Activated CD4-positive, alpha-beta T cell treated with anti-CD3 and anti-CD28 coated beads, Interleukin-2, Interleukin-6, amounts not matched to agents 100 ng/mL and 50 ng/mL, durations not matched to agents 16 hours and 8 hours (primary cell): Measurements from ENCODE around the gene TCERG1L.
"Not testable (repeated sequence)": the region's sequence is repeated elsewhere in the genome, so short reads cannot be mapped to it uniquely, and the experiment has no call there.

Experiments
- DNase-seq: peaks from one replicate; pipeline ENCODE4 v3.0.0-alpha.2; 2020

The TCERG1L gene, protein sequence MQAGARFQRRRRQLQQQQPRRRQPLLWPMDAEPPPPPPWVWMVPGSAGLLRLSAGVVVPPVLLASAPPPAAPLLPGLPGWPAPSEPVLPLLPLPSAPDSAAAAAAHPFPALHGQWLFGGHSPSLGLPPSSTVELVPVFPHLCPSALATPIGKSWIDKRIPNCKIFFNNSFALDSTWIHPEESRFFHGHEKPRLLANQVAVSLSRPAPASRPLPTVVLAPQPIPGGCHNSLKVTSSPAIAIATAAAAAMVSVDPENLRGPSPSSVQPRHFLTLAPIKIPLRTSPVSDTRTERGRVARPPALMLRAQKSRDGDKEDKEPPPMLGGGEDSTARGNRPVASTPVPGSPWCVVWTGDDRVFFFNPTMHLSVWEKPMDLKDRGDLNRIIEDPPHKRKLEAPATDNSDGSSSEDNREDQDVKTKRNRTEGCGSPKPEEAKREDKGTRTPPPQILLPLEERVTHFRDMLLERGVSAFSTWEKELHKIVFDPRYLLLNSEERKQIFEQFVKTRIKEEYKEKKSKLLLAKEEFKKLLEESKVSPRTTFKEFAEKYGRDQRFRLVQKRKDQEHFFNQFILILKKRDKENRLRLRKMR

DNA sequence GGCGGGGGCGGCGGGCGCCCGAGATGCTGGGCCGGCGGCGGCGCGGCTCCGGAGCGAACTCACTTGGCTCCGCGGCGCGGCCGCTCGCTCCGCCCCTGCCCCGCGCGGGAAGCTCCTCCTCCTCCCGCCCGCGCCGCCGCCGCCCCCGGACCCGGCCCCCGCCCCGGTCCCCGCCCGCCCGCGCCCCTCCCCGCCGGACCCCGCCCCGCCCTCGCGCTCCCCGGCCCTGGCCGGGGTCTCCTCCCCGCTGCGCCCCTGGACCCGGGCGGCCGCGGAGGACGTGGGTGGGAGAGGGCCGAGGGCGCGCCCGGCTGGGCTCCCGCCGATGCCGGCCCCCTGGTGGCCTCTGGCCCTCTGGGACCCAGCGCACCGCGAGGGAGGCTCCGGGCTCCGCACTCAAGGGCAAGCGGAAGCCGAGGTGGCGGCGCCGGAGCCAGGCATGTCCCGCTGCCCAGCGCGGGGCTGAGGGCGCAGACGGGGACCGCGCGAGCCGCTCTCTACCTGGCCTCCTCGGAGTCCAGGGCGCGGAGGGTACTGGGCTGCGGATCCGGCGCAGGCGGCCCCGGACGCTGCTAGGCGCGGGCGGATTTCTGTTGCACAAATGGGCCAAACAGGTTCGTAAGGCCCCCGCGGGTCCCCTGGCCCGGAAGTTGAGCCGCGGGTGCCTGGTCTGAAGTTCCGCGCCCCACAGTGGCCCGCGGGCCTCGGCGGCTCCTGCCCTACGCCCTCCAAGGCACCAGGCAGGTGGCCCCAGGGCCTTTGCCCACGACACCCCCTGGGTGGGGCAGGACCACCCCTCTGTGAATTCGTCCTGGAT is at the start of gene TCERG1L:
TCERG1L (minus strand) TSS at position 61 of the 817 bp plus-strand sequence. CDS start 86 bp downstream, outside the sequence.
- DNase-seq = peak; percentile 21

DNA sequence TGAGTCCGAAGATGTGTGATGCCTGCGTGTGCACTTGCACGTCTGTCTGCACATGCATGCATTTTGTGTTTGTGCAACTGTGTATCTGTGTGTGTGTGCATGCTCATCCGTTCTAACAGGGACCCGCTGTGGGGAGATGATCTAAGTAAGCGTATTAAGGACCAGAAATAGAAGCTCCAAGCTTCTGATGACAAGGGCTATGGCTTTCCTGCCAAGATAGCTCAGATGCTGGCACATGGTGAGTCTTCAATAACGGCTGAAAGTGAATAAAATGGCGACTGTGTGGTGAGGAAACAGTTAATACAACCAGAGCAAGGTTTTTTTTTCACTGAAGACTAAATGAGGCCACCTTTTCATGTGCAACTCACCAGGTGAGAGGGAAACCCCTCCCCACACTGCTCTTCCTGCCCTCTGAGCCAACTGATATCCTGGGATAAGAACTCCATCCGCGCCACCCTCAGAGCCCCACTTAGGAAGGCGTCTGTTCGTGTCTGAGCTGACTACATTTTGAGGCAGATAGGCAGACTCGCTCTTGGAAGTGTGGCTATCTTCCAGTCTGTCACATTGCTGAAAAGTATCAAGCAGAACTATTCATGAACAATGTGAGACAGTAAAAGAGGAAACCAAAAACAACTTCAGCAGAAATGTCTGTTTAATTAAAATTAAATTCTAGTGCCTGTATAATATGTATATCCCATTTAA is 47.4 kb upstream of the TCERG1L start:
- no peak for DNase-seq

DNA sequence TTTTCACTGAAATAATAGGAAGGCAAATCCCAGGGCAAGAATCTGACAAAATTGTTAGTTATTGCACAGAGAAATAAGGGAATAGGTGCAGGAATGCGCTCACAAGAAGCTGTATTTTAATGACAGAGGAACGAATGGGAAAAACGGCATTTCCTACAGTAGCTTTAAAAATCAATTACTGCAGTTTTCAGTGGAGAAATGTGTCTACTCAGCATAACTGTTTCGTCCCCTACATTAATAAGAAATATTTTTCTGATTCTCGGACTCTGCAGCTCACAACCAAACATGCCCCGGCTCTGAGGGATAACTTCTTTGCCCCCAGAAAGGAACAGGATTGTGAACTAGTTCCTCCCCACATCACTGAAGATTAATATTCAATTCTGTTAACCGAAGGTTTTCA is 44.9 kb upstream of the TCERG1L start:
- DNase-seq = no peak

DNA sequence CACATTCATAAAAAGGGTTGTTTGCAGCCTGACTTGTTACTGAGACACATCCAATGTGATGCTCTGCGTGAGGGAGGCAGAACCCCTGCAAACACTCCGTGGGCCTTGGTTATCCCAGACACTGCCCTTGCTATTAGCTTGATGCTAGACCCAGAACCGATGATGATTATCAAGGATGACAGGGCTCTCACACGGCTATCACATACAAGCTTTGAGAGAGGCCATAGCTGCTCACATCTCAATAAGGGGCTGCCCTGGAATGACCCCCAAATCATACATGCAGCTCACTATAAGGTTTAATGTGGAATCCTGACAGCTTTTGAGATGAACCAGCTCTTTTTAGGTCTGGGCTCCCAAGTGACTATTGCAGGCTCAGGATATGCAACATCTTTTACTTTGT is 44.4 kb upstream of the TCERG1L start:
- no peak for DNase-seq

DNA sequence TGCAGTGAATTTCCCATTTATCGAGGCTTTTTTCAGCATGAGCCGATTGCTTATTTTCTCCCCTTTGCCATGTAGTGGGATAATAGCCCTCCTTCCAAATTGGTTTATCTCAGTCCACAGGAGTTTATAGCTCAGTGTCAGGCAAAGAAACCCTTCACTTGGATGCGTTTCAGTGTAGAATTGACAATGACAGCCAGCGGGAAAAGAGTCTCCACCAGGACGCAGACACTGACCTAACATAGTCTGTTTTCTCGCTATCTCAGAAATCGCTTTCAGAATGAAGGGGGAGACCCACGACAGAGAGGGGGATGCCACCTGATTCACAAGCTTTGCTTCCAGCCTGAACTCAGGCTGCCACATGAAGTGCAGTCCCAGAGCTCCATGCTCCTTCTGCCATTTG is 43.5 kb upstream of the TCERG1L start:
- no peak for DNase-seq

DNA sequence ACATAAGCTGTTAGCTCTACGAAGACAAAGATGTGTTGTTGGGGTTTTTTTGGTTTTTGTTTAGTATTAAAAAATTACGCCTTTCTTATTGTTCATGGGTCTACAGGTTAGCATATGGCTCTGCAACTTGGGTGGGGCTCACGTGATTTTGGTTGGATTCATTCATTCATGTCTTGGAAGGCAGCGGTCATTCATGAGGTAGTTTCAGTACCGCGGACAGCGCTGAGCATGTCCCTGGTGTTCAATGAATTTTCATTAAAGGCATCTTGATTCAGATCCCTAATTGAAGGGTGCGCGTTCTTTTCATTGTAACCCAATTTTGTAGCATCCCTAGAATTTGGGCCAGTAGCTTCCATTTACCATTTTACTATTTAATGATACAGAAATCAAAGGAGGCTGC is 42.9 kb upstream of the TCERG1L start:
- no peak for DNase-seq

DNA sequence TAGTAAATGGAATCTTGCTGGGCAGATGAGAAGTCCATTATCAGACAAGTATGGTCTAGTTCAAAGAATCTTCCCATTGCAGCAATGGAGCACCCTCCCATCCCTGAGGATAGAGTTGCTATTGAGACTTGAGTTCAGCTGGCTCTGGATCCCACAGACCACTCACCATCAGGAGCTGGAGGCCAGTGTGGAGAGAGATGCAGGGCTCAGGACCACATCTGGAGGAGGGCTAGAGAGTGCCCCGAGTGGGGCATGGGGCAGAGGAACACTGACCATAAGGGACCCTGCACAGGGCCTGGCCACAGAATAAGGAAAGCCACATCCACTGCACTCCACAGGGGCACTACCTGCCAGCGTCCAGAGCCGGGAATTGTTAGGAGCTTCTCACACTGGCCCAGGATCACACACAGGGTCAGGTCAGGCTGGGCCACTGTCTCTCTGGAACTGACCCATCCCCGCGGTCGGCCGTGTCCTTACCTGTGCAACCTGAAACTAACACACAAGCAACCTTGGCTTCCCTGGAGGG is 41.3 kb upstream of the TCERG1L start:
- DNase-seq = no peak

DNA sequence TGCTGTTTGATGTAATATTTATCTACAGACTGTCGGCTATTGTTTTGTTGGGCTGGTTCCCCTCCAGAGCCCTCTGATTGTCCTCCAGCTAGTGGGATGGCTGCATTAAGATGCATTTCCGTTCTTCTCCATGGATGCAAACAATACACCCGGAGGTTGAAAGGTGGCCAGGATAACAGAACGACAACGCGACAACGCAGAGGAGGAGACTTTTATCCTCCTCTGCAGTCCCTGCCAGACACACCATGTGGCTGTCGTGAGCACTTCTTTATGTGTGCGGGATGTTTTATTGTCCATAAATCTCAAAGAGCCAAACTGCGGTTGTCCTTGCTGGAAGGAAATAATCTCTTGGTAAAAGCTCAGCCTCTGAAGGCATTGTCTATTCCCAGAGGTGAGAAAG is 39.1 kb upstream of the TCERG1L start:
- DNase-seq = no peak

DNA sequence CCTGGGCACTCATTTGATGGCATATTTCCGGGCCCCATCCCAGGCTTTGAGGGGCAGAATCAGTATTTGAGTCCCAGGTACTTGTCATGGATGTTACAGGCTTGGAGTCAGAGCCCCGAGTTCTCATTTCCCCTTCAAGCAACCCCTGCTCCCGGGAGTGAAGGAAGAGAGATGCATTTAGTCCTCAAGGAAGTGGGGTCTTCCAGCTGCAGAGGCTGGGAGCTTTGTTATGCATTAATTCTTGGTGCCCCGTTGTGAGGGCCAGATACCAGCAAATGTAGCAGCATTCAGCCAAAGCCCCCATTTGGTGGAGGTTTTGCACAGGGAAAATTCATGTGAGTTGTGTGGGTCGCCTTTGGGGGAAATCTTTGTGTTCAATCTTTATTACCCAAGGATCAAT is 38.7 kb upstream of the TCERG1L start:
- no peak for DNase-seq

DNA sequence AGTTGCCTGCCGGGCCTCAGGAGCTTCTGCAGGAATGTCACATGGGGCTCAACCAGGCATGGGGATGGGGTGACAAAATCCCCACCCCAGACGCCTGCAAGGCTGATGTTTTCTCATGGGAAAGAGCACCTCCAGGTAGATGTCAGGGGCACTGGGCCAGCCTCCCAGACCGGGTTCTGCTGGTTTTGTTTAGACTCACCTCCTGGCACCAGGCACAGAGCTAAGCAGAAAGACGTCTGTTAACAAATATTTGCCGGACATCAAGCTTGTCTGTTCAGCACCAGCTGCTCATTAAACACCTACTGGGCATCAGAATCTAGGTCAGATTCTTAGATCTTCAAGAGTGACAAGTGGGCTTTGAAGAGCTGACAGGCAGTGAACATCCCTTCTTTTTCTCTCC is 34.9 kb upstream of the TCERG1L start:
- no peak for DNase-seq

DNA sequence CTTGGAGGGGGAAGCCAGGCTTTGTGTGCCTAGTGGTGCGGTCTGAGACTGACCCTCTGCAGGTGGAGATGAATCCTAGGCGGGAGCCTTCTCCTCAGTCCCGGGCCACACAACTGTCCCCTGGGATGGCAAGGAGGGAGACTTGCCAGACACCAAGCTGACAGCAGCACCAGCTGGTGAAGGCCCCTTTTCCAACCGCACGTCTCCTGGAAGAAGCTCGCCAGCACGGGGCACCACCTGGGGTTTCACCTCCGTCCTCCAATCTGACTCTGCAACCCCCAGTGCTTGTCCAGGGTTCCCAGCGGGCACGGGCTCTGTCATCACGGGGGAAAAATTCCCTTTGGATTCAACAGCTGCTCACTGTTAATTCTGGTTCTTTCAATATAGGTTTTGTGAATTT is 34.2 kb upstream of the TCERG1L start:
- DNase-seq = no peak

DNA sequence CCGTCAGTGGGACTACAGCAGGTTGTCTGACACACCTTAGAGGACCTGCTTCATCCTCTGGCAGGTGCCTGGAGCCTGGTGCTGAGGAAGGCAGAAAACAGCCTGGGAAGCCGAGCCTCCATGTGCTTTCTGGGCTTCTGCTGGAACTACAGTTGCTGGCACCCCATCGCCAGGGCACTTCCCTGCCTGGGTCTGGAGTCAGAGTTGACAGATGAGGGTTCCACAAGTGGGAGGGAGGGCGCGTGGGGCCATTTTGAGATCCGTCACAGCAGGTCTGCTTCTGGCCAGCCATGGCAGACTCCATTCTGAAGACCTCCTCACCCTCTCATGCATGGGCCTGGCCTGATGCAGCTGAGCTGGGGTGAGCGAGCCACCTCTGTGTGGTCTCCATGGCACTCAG is 33.2 kb upstream of the TCERG1L start:
- DNase-seq = no peak

DNA sequence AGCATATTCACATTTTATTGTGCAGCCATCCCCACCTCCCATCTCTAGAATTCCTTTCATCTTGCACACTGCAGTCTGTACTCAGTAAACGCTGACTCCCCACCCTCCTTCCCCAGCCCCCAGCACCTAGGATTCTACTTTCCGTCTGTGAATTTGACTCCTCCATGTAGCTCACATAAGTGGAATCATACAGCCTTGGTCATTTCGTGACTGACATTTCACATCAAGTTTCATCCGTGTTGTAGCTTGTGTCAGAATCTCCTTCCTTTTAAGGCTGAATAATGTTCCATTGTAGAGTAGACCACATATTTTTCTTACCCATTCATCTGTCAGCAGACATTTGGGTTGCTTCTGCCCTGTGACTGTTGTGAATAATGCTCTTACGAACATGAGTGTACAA is 26.2 kb upstream of the TCERG1L start:
- DNase-seq = no peak

DNA sequence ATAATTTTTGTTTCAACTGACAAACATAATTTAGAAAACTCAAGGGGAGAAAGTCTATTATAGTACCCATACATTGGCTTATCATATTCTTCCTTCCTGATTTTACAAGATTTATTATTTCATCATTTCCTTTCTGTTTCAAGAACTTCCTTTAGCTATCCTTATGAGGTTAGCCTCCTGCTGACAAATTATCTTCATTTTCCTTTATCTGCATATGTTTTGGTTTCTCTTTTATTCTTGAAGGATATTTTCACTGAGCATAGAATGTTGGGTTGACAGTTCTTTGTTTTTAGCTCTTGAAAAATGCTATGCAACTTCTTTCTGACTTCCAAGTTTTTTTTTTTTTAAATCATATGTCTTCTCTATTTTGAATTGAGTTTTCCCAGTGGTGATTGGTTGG is 21.3 kb upstream of the TCERG1L start:
- no peak for DNase-seq

DNA sequence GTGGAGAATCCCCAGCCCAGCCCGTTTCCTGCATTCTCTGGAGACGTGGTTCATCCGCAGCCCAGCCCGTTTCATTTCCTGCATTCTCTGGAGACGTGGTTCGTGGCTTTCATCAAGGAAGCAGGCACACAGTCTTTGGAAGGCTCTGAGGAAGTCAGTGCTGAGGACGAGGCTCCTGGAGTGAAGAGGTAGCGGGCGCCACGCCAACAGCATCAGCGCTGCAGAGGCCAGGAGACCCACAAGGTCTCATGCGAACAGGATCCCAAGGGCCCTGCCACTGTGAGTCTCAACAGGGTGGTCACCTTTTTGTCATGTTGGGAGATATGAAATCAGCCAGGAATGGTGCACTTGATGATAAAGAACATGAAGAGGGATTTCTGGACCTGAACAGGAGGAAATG is 12.4 kb upstream of the TCERG1L start:
- no peak for DNase-seq

DNA sequence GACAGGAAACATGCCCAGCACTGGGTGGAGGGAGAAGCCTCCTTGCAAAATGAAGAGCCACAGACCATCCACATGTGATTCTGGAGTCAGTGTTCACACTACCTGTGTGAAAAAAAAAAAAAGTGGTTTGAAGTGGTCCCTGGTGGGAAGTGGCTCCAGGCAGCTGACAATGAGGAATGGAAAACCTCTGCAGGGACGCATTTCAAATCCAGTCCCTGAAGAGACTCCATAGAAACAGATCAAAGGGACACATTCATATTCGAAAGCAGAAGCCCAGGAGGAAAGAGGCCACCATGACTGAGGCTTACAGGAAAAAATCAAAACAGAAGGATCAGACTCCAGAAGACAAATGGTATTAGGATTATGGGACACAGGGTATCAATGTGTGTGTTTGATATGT is 11.5 kb upstream of the TCERG1L start:
- no peak for DNase-seq

DNA sequence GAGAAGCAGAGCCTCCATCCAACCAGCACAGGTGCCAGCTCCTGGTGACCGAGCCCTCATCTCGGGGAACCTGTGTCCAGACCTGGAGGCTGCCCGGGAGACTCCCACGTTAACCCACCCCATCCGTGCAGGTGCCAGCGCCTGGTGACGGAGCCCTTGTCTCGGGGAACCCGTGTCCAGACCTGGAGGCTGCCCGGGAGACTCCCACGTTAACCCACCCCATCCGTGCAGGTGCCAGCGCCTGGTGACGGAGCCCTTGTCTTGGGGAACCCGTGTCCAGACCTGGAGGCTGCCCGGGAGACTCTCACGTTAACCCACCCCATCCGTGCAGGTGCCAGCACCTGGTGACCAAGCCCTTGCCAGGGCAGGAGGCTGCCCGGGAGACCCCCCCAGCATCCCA is 11.1 kb upstream of the TCERG1L start:
- DNase-seq = not testable (repeated sequence)

DNA sequence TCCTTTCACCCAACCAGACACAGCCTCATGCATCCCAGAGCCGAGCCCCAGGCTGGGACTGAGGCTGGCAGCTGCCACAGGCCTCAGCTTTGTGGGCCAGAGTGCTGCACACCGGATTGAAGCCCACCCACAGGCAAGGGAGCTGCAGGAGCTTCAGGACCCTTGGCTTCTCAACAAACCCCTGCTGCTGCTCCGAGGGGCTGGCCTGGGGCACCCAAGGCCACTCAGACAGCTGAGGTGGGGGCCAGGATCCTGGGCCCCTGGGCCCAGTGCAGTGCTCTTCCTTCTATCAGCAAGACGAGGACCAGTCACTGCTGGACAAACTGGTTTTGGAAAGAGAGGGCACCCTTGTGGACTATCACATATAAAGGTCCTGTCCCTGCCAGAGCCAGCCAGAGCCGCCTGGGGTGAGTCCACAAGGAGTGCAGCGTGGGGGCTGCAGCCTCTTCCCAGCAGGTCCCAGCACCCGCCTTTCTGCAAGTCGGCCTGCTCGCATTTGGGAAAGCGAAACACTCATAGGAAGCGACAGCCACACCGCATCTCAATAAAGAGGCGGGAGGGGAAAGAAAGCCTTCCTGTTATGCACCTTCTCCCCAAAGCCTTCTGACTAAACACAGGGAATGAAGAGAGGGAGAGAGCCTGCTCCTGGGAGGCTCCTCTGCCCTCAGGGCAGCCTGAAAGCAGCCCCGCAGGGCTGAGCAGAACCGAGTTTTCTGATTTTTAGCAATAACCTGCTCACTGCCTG is 9.5 kb upstream of the TCERG1L start:
- no peak for DNase-seq

DNA sequence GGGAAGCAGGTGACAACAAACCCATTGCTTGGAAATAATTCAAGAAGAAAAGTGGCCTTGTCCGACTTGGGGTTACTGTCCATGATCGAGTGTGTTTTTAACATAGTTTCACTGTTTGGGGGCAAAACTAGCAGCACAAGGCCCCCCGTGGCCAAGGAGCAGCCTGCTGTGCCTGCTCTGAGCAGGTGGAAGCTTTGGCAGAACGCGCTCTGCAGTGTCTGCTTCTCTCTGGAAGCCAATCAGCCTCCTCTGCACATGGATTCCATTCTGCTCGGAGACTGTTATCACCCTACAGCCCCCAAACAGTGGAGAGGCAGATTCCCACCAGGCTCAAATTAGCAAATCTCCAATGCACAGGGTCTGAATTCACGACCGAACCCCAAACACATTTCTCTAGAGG is 7.3 kb upstream of the TCERG1L start:
- no peak for DNase-seq

DNA sequence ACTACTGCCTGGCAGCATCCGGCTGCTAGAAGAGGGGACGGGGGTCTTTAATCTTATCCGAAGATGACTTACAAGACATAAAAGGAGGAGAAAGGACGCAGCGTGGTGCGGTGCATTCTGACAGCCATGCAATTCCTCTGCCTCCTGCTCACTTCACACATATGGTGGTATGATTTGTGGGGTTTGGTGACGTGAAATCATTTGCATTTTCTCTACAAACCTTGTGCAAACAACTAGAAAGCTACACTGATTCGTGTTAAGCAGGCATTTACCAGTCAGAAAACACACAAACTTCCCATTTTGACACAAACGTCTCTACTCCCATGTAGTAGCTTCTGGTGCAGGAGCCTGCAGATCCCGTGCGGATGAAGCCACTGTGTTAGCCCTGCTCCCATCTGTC is 6.8 kb upstream of the TCERG1L start:
- DNase-seq = no peak

DNA sequence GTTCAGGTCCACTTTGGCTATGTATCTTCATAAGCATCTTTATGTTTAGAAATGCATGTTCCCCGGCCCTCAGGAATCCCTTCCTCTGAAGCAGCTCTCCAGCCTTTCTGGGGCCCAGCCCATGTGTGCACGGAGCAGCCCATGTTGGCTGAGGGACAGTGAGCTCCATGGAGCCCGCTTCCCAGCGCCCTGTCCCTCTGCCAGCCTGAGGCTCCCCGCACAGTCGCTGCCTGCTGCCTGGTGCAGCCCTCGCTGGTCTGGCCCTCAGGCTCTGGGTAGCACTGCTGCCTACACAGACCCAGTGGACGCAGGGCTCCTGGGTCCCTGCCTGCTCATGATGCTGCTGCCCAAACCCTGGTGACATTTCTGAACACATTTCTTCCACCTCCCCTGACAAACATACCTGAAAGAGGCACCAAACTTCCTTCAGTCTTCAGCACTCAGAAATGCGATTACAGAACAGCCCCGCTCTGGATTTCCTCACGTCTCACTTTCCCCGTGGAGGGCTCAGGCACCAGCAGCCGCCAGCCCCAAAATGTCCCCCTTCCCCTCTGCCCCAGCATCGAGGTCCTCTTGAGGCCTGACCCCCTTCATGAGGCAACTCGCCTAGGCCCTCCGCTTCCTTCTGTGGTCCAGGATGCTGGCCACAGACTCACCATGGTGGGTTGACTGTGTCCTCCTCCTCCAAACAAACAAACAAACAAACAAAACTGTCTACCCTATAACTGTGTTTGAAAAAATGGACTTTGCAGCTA is 5.0 kb upstream of the TCERG1L start:
- DNase-seq = no peak

DNA sequence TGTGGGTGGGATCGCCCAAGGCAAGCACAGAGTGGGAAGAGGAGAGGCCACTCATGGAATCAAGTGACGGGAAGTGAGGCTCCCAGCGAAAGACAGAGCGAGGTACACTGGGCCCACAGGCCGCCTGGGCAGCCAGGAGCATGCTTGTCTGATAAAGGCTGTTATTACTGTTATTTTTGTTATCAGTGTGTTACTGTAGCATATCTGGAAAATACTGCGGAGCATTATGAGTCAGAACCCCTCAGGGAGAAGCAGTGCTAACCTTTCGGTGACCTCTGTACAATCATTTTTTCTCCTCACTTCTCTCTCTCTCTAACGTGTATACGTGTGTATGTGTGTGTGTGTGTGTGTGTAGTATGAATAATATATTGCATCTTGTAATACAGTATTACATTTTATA is 3.8 kb upstream of the TCERG1L start:
- peak; percentile 12 for DNase-seq
